ENCODE data around the gene IFI30.

Gene IFI30

GRCh38 chr19:18144906-18145305 is 28.7 kb upstream of the IFI30 start:
- H3K36me3 Mint-ChIP-seq, result peaks cover 3% of the 10 kb centered on the region

GRCh38 chr19:18145391-18145999 is 28.1 kb upstream of the IFI30 start:
- no peaks in the 10 kb centered on the region for H3K9me3 Mint-ChIP-seq (ENCODE audit: low read depth)
- H3K4me1 Mint-ChIP-seq (ENCODE audit: low read depth), result no peaks in the 10 kb centered on the region
- H3K27me3 Mint-ChIP-seq, result no peaks in the 10 kb centered on the region
- no peak overlapping the region for H3K27ac Mint-ChIP-seq
- no peak overlapping the region for H3K4me3 Mint-ChIP-seq
- H3K36me3 Mint-ChIP-seq, result peaks cover under 1% of the 10 kb centered on the region

More at GRCh38 chr19:18144906-18145305, 28.7 kb upstream of the IFI30 start:
- no peaks in the 10 kb centered on the region for H3K4me1 Mint-ChIP-seq (ENCODE audit: low read depth)
- H3K4me3 Mint-ChIP-seq, result no peak overlapping the region
- no peaks in the 10 kb centered on the region for H3K9me3 Mint-ChIP-seq (ENCODE audit: low read depth)
- no peak overlapping the region for H3K27ac Mint-ChIP-seq
- H3K27me3 Mint-ChIP-seq, result no peaks in the 10 kb centered on the region

GRCh38 chr19:18147396-18147795 is 26.2 kb upstream of the IFI30 start:
- H3K4me3 Mint-ChIP-seq, result no peak overlapping the region
- H3K27ac Mint-ChIP-seq, result no peak overlapping the region
- H3K36me3 Mint-ChIP-seq, result no peaks in the 10 kb centered on the region

GRCh38 chr19:18149596-18149975 is 24.0 kb upstream of the IFI30 start:
- Mint-ChIP-seq H3K9me3 (ENCODE audit: low read depth) (no peaks in the 10 kb centered on the region), H3K27me3 (no peaks in the 10 kb centered on the region), H3K4me3 (no peak overlapping the region), H3K4me1 (ENCODE audit: low read depth) (peaks cover 12% of the 10 kb centered on the region), H3K27ac (no peak overlapping the region), H3K36me3 (no peaks in the 10 kb centered on the region)

More at GRCh38 chr19:18147396-18147795, 26.2 kb upstream of the IFI30 start:
- H3K27me3 Mint-ChIP-seq, result no peaks in the 10 kb centered on the region
- peaks cover 4% of the 10 kb centered on the region for H3K4me1 Mint-ChIP-seq (ENCODE audit: low read depth)
- no peaks in the 10 kb centered on the region for H3K9me3 Mint-ChIP-seq (ENCODE audit: low read depth)

GRCh38 chr19:18150776-18151624 is 22.6 kb upstream of the IFI30 start:
- Mint-ChIP-seq H3K4me3 (peak overlapping the region; percentile 93), H3K9me3 (ENCODE audit: low read depth) (no peaks in the 10 kb centered on the region), H3K27ac (peak overlapping the region; percentile 98), H3K36me3 (no peaks in the 10 kb centered on the region), H3K27me3 (no peaks in the 10 kb centered on the region), H3K4me1 (ENCODE audit: low read depth) (peaks cover 13% of the 10 kb centered on the region)

DNA sequence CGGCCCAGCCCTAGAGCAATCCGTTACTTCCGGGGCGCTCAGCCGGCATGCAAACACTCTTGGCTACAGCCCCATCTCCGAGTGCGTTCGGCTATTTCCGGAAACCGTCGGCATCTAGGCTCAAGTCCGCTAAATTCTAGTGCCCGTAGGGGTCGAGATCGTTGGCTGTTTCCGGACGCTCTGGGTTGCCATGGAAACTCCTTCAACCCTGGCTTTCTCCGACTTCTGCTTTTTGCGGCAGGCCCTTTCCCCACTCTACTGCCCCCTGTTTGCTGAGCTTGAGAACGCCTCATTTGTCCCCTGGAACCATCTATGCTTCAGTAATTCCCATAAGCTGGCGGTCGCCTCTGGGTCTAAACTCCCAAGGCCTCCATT is 21.2 kb upstream of the IFI30 start:
- Mint-ChIP-seq H3K4me1 (ENCODE audit: low read depth) (peaks cover 16% of the 10 kb centered on the region), H3K36me3 (no peaks in the 10 kb centered on the region), H3K27me3 (no peaks in the 10 kb centered on the region), H3K4me3 (peak overlapping the region; percentile 93), H3K27ac (peak overlapping the region; percentile 98), H3K9me3 (ENCODE audit: low read depth) (no peaks in the 10 kb centered on the region)

DNA sequence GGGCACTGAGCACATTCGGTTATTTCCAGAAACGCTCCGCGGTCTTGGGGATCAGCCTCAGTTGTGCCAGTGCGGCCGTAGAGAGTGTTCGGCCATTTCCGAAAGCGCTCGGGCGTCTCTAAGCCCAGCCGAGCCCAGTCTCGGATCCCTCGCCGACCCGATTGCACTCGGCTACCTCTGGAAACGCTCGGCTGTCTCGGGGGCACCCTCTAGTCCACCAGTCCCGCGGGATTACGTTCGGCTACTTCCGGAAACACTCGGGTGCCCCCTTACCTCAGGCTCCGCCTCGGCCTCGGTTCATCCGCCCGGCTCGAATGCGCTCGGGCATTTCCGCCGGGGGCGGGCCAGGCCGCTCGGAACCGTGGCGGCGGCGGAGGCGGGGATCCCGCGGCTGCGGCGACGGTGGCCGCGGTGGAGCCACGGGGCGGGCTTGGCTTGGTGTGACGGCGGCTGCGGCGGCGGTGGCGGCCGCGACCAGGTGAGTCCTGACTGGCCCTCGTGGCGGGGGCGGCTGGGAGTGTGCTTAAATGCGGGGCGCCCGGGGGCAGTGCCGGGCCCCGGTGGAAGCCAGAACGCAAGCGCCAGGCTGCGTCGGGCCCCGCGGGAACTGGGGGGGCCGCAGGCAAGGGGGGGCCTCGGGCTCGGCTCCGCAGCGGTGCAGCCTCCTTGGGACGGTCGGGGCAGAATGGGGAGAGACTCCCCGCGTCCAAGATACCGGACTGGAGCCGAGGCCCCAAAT is 20.6 kb upstream of the IFI30 start, which contains the start of gene PIK3R2:
Gene PIK3R2 (plus strand): TSS at position 347 of the 739 bp plus-strand sequence. CDS start 2,717 bp downstream, outside the sequence.
- Mint-ChIP-seq H3K27me3 (no peaks in the 10 kb centered on the region), H3K36me3 (no peaks in the 10 kb centered on the region), H3K27ac (peak within 1 kb of the TSS; percentile 98), H3K9me3 (ENCODE audit: low read depth) (no peaks in the 10 kb centered on the region), H3K4me3 (peak within 1 kb of the TSS; percentile 93), H3K4me1 (ENCODE audit: low read depth) (peaks cover 16% of the 10 kb centered on the region)

GRCh38 chr19:18153556-18154134 is 20.0 kb upstream of the IFI30 start:
- peak overlapping the region; percentile 93 for H3K4me3 Mint-ChIP-seq
- no peaks in the 10 kb centered on the region for H3K36me3 Mint-ChIP-seq
- peak overlapping the region; percentile 89 for H3K27ac Mint-ChIP-seq
- H3K9me3 Mint-ChIP-seq (ENCODE audit: low read depth), result no peaks in the 10 kb centered on the region
- H3K4me1 Mint-ChIP-seq (ENCODE audit: low read depth), result peaks cover 16% of the 10 kb centered on the region
- H3K27me3 Mint-ChIP-seq, result no peaks in the 10 kb centered on the region

DNA sequence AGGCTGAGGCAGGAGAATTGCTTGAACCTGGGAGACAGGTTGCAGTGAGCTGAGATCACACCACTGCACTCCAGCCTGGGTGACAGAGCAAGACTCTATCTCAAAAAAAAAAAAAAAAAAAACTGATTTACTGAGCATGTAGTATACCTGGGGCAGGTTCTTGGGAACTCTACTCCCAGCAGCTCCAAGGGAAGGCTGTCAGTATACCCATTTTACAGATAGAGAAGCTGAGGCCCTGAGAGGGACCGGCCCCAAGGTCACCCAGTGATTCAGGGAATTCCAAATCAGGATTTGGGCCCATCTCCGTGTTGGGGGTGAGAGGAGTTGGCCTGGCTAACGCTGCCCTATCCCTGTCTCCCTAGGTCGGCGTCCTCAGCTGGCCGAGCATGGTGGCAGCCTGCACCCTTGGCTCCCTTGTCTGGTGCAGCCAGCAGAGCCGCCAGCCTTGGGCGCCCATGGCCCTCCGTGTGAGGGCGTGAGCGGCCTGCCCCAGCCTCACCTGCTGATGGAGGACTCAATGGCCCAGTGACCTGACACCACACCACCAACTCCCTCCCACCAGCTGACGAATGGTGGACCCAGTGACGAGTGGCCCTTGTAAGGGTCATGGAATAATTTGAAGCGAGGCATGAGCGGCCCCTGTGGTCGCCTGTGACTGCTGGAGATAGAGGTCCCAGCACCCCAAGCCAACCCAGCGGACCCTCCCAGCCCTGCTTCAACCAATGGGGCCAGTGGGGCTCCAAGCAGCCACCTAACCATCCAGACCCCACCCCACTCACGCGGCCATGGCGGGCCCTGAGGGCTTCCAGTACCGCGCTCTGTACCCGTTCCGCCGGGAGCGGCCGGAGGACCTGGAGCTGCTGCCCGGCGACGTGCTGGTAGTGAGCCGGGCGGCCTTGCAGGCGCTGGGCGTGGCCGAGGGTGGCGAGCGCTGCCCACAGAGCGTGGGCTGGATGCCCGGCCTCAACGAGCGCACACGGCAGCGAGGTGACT is 18.2 kb upstream of the IFI30 start:
- no peaks in the 10 kb centered on the region for H3K9me3 Mint-ChIP-seq (ENCODE audit: low read depth)
- no peaks in the 10 kb centered on the region for H3K27me3 Mint-ChIP-seq
- peaks cover 19% of the 10 kb centered on the region for H3K4me1 Mint-ChIP-seq (ENCODE audit: low read depth)
- H3K36me3 Mint-ChIP-seq, result peaks cover under 1% of the 10 kb centered on the region
- peak overlapping the region; percentile 90 for H3K4me3 Mint-ChIP-seq
- no peak overlapping the region for H3K27ac Mint-ChIP-seq

DNA sequence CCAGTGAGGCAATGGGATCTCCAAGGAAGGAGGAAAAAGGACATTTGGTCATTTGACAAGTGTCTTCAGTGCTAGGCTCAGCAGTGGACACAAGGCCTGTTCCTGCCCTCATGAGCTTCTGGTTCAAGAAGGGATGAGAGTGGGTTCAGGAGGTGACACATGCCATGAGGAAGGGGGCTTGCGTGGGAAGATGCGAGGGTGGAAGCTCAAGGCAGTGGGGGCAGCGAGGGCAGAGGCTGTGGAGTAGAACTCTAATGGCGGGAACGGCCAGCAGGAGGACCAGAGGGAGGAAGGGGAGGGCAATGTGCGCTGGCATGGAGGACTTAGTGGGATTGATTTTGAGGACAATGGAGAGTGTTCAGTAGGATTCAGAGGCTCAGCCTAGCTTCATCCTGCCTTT is 17.3 kb upstream of the IFI30 start:
- Mint-ChIP-seq H3K27ac (no peak overlapping the region), H3K4me1 (ENCODE audit: low read depth) (peaks cover 21% of the 10 kb centered on the region), H3K36me3 (peaks cover 2% of the 10 kb centered on the region), H3K9me3 (ENCODE audit: low read depth) (no peaks in the 10 kb centered on the region), H3K27me3 (no peaks in the 10 kb centered on the region), H3K4me3 (no peak overlapping the region)

- H3K27me3 Mint-ChIP-seq, result no peaks in the 10 kb centered on the region
- H3K4me3 Mint-ChIP-seq, result no peak overlapping the region
- H3K36me3 Mint-ChIP-seq, result peaks cover 2% of the 10 kb centered on the region
- H3K9me3 Mint-ChIP-seq (ENCODE audit: low read depth), result no peaks in the 10 kb centered on the region
- no peak overlapping the region for H3K27ac Mint-ChIP-seq
- peaks cover 25% of the 10 kb centered on the region for H3K4me1 Mint-ChIP-seq (ENCODE audit: low read depth)
These were observed 16.7 kb upstream of the IFI30 start for GRCh38 chr19:18156841-18157464.

DNA sequence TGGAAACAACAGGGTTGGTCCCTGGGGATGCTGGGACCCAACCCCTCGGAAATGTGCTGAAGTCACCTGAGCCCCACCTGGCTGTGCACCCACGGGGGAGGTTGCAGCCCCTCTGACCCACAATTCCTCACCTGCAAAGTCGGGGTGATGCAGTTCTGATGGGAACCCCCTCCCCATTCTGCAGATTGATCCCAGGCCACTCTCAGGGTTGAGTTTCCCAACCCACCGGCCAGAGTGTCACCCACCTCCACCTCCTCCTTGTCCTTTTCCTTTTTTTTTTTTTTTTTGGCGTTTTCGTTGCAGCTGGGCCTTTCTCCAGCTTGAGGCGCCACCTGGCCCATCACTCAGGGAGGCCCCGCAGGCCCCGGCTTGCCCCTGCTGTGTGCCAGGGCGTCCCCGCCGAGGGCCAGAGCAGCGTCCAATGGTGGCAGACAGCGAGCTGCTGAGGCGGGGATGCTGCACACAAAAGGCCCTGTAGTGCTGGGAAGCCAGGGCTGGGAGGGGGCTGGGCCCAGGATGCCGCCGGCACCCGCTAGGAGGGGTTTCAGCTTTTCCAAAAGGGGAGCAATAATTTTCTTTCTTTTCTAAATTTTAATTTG is 16.0 kb upstream of the IFI30 start:
- Mint-ChIP-seq H3K4me1 (ENCODE audit: low read depth) (peaks cover 21% of the 10 kb centered on the region), H3K36me3 (peaks cover 2% of the 10 kb centered on the region), H3K27me3 (no peaks in the 10 kb centered on the region), H3K9me3 (ENCODE audit: low read depth) (no peaks in the 10 kb centered on the region), H3K27ac (no peak overlapping the region), H3K4me3 (no peak overlapping the region)

- peaks cover 2% of the 10 kb centered on the region for H3K36me3 Mint-ChIP-seq
These were observed 15.1 kb upstream of the IFI30 start for GRCh38 chr19:18158467-18158866.

More at GRCh38 chr19:18158467-18158866, 15.1 kb upstream of the IFI30 start:
- H3K4me1 Mint-ChIP-seq (ENCODE audit: low read depth), result peaks cover 21% of the 10 kb centered on the region
- H3K4me3 Mint-ChIP-seq, result no peak overlapping the region
- no peaks in the 10 kb centered on the region for H3K9me3 Mint-ChIP-seq (ENCODE audit: low read depth)
- H3K27ac Mint-ChIP-seq, result no peak overlapping the region
- no peaks in the 10 kb centered on the region for H3K27me3 Mint-ChIP-seq

Data from activated naive CD8-positive, alpha-beta T cell (primary cell).